Measurements from ENCODE around the gene CRIP2.

GRCh38 chr14:105475269-105476096, 862 bp downstream of the CRIP2 start:
- peak; percentile 33 for TF ChIP-seq EZH2 (IDR thresholded peaks at IDR 0.05; ENCODE audit: borderline replicate concordance, insufficient read depth, low read depth, low read length, poor library complexity, severe bottlenecking)
- TF ChIP-seq, protein P1, sequence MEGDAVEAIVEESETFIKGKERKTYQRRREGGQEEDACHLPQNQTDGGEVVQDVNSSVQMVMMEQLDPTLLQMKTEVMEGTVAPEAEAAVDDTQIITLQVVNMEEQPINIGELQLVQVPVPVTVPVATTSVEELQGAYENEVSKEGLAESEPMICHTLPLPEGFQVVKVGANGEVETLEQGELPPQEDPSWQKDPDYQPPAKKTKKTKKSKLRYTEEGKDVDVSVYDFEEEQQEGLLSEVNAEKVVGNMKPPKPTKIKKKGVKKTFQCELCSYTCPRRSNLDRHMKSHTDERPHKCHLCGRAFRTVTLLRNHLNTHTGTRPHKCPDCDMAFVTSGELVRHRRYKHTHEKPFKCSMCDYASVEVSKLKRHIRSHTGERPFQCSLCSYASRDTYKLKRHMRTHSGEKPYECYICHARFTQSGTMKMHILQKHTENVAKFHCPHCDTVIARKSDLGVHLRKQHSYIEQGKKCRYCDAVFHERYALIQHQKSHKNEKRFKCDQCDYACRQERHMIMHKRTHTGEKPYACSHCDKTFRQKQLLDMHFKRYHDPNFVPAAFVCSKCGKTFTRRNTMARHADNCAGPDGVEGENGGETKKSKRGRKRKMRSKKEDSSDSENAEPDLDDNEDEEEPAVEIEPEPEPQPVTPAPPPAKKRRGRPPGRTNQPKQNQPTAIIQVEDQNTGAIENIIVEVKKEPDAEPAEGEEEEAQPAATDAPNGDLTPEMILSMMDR (IDR thresholded peaks at IDR 0.05), result no peak

Measured in B cell (primary cell).